WTC11 (cell line): ENCODE data around the gene IRS1.

ENCODE experiments used
- ATF1 ChIP-seq: sonication (generic); formaldehyde crosslinking; IDR thresholded peaks from 2 replicates; pipeline ENCODE4 v1.8.1; 2023; ENCODE audit warnings: mild to moderate bottlenecking, moderate library complexity, missing genetic modification reagents
- ATF6 ChIP-seq: sonication (generic); formaldehyde crosslinking; IDR thresholded peaks from 2 replicates; pipeline ENCODE4 v1.8.1; 2023; ENCODE audit warnings: mild to moderate bottlenecking, missing genetic modification reagents
- CBFB ChIP-seq: sonication (generic); formaldehyde crosslinking; IDR thresholded peaks from 2 replicates; pipeline ENCODE4 v1.8.1; 2022; ENCODE audit warnings: mild to moderate bottlenecking, low read depth, missing genetic modification reagents
- CREM ChIP-seq: sonication (generic); formaldehyde crosslinking; IDR thresholded peaks from 2 replicates; pipeline ENCODE4 v1.8.1; 2022; ENCODE audit warnings: mild to moderate bottlenecking, missing genetic modification reagents, moderate library complexity
- CTCF ChIP-seq: fragments of 200-600 bp; IDR thresholded peaks from 2 replicates; pipeline ENCODE4 v1.8.0; 2022; ENCODE audit warnings: antibody characterized with exemption
- E2F5 ChIP-seq: sonication (generic); formaldehyde crosslinking; IDR thresholded peaks from 2 replicates; pipeline ENCODE4 v1.8.1; 2022; ENCODE audit warnings: mild to moderate bottlenecking, moderate library complexity, missing genetic modification reagents
- ERG ChIP-seq: fragments of 250-450 bp; sonication (Bioruptor Pico); IDR thresholded peaks from 2 replicates; pipeline ENCODE4 v1.8.0; 2021; ENCODE audit warnings: mild to moderate bottlenecking
- FOXJ3 ChIP-seq: sonication (generic); formaldehyde crosslinking; IDR thresholded peaks from 2 replicates; pipeline ENCODE4 v1.9.0; 2021; ENCODE audit warnings: missing genetic modification reagents, mild to moderate bottlenecking, borderline replicate concordance
- NR3C1 ChIP-seq: sonication (generic); formaldehyde crosslinking; conservative IDR thresholded peaks from 2 replicates; pipeline ENCODE4 v1.8.1; 2023; ENCODE audit warnings: low read depth, mild to moderate bottlenecking, missing genetic modification reagents
- USF2 ChIP-seq: sonication (generic); formaldehyde crosslinking; IDR thresholded peaks from 2 replicates; pipeline ENCODE4 v1.8.1; 2023; ENCODE audit warnings: mild to moderate bottlenecking, missing genetic modification reagents, moderate library complexity

- TF ChIP-seq CTCF = no peak
- no peak for TF ChIP-seq ATF1 (CRISPR knock-in tag)
- TF ChIP-seq E2F5 = no peak
- TF ChIP-seq ATF6 (CRISPR knock-in tag) = no peak
- no peak for TF ChIP-seq CBFB (CRISPR knock-in tag)
- no peak for TF ChIP-seq USF2 (CRISPR knock-in tag)
- no peak for TF ChIP-seq ERG (CRISPR knock-in tag)
- no peak for TF ChIP-seq NR3C1 (CRISPR knock-in tag)
- TF ChIP-seq FOXJ3 (CRISPR knock-in tag) = no peak
- no peak for TF ChIP-seq CREM (CRISPR knock-in tag)
Measured at GRCh38 chr2:226777611-226778010, 22.0 kb downstream of the IRS1 start.
